GM21786 (cell line): ENCODE data around the gene STX16.

Experiments
- ATAC-seq: cut with Tn5 transposase; IDR thresholded peaks from one replicate; pipeline ENCODE4 v1.9.1; 2021; ENCODE audit not compliant: unreplicated experiment

The STX16 gene

GRCh38 chr20:58696411-58696961 is 45.4 kb downstream of the STX16 start:
- no peak for ATAC-seq

GRCh38 chr20:58697201-58697866 is 46.3 kb downstream of the STX16 start:
- no peak for ATAC-seq

DNA sequence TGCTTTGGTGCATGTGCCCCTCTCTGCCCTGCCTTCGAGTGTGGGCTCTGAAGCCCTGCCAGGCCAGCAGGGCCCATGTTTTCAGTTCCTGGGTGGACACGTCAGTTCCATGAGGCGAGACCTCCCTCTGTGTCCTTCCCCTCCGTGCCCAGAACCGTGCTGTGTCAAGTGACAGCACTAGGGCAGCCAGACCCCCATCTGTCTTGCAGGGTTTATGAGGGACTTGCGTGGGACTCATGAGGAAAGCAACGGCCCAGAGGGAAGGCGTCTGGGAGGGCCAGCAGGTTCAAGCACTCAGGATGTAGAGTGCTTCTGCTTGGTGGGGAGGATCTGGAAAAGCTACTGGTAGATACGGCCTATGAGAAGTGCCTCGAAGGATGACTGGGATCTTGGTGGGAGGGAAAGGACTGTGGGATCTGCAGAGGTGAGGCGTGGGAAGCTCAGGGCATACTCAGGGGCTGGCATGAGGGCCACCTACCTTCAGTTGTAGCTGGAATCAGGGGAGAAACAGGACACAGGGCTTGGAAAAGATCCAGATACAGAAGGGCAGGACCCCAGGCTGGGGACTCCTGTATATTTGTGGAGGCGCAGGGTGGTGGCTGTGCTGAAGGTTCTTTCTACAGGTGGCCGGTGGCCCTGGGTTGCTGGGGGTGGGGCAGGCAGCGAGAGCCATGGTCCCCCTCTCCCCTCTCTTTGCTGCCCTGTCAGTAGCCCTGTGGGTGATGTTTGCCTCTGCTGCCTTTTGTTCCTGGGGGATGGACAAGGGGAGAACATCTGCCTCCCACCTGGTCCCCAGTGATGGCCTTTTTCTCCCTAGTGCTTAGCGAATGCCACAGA is 47.0 kb downstream of the STX16 start:
- ATAC-seq, result no peak

DNA sequence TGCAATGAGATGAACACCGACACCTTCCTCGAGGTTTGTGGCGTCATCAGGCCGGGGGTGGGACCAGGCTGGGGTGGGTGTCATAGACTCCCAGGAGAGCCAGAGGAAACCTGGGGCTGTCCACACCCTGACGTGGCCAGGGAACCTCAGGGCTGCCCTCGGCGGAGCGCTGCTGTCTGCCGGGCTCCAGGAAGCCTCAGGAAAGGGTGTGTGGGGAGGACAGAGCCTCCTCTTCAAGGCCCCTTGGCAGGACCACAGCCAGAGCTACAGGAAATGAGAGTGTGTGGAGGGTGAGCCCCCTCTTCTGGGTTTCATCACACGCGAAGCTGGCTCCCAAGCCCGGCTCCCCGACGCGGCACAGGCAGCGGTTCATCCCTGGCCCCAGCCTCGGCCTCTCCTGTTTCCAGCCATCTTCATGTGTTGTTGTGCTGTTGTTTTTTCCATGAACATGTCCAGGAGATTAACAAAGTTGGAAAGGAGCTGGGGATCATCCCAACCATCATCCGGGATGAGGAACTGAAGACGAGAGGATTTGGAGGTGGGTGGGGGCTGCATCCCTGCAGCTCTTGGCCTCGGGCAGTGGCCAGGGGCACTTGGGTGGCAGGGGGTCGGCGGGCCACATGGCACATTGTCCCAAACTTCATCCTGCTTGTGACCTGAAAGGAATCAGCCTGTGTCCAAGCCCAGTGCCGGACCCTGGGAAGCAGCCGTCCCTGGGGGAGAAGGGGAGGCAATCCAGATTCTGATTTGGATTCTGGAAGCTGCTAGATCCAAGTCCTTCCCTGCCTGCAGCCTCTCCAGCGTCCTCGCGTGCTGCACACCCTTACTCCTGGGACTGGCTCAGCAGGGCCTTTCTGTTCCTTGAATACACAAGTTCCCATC is 47.9 kb downstream of the STX16 start:
- no peak for ATAC-seq

DNA sequence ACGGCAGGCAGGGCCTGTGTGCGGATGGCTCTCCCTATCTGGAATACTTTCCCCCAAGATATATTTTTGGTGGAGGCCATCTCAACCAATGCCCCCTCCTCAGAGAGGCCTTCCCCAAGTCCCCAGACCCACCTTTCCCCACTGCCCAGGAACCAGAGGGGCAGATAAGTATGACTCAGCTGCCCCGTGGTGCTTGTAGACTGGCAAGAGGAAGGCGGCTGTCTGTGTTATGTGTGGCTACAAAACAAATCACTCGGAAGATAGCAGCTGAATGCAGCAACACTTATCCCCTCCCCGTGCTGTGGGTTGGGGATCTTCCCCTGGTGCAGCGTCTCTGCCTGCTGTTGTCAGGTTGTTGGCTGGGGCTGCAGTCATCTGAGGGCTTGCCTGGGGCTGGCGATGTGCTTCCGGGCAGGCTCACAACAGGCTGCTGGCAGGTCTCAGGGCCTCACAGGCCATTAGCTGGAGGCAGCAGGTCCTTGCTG is 48.6 kb downstream of the STX16 start:
- no peak for ATAC-seq

DNA sequence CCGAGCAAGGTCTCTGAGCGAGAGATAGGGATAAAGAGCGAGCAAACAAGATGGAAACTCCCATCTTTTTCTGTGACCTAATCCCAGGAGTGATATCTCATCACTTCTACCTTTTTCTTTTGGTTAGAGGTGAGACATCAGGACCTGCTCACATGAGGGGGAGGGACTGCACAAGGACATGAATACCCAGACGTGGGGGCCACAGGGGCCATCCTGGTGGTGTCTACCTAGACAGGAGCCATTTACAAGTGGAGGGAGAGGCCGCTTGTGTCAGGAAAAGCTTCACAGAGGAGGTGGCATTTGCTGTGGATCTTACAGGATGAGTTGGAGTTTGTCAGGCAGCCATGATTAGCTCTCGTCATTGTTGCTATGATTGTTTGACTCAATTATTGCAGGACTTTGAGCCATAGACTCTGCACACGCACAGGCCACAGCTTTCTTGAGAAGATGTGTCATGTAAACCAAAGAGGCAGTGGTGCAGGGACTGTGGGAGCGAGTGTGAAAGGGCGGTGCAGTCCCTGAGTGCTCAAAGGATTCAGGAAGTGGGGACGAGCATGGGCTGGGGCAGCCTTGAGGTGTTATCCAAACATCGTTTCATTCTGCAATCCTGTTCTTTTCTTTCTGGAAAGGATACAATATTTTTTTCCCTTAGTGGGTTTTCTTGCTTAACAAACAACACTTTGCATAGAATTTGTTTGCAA is 49.2 kb downstream of the STX16 start:
- no peak for ATAC-seq

DNA sequence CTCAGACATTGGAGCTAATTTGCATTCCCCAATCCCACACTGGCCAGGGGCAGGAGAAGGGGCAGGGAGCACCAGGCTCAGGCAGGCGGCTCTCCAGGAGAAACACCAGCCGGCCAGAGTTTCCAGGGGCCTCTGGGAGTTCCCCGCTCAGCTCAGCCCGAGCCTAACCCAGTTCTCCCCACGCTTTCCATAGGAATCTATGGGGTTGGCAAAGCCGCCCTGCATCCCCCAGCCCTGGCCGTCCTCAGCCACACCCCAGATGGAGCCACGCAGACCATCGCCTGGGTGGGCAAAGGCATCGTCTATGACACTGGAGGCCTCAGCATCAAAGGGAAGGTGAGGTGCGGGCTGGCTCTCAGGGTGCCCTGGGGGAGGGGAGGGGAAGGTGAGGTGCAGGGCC is 49.7 kb downstream of the STX16 start:
- ATAC-seq, result no peak

DNA sequence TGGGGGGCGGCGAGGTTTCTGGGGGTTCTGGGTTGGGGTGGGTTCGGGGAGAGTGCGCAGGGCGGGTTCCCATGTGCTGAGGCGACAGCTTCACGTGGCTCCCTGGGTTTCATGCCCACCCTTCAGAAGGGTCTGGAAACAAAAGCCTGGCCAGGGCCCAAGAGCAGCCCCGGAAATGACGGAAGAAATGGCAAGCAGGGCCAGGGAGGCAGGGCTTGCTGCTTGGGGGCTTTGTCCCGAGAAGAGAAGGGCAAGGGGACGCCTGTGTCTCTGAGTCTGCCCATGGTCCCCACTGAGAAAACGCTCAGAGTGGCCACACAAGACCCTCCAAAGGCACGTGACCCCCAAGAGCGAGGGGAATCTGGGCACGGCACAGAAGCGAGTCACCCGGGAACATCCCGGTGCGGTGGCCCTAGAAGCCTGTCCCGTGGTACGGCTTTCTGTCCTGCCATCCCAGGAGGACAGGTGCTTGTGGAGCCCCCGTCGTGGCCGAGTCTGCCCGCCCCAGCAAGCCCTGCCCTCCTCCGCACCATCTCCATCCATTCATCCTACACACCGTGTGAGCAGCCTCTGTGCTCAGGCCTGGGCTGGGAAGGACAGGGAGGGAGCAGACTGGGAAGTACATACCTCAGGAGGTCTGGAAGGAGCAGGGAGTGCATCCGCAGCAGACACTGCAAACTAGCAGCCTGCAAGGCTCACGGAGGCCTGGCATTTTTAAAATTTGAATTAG is 50.5 kb downstream of the STX16 start:
- no peak for ATAC-seq

DNA sequence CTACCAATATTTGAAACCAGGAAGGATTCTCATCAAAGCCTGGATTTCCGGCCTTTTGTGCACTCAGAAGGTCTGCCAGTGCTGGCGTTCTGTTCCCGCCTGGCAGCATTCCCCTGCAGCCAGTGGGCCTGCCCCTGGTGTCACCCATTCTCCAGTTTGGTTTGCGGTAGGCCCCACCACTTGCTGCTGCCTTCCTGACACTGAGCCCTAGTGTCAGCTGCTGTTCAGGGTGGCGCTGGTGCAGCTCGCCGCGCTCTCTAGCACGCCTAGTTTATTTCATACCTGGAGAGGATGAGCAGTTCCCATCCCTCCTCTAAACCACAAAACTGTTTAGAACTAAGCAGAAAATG is 51.1 kb downstream of the STX16 start:
- no peak for ATAC-seq

DNA sequence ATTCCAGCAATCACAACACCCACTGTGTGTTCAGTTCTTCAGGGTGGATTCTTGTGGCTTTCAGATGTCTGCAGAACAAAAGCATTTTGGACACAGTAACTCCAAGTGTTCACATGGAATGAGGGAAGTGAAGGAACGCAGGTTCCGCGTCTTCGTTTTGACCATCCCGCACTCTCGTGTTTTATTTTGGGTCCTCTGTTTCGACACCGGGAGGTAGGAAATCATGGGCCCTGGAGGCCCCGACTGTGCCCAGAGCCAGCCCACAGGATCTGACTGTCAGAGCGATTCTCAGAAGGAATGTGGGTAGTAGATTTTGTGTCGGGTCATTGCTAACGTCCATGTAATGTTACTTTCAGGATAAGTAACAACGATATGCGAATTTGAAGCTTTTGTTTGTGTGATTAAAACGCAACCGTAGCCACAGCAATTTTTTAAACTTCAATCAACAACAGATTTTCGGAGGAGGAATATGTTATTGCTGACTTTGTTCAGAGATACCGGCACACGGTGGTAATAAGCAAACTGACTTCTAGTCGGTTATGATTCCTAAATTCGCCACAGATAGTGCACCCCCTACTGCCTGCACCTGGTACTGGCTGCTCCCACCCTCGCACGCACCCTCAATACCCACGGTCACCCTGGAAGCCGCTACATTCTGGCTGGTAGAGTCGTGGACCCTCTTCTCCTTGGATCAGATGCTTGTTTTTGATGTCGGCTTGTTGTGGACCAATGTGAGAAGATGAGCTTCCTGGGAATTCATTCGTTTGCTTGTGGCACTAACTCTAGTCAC is 52.0 kb downstream of the STX16 start:
- no peak for ATAC-seq

GRCh38 chr20:58703765-58704371 is 52.8 kb downstream of the STX16 start:
- ATAC-seq, result no peak

GRCh38 chr20:58705208-58705926 is 54.3 kb downstream of the STX16 start:
- ATAC-seq, result no peak

DNA sequence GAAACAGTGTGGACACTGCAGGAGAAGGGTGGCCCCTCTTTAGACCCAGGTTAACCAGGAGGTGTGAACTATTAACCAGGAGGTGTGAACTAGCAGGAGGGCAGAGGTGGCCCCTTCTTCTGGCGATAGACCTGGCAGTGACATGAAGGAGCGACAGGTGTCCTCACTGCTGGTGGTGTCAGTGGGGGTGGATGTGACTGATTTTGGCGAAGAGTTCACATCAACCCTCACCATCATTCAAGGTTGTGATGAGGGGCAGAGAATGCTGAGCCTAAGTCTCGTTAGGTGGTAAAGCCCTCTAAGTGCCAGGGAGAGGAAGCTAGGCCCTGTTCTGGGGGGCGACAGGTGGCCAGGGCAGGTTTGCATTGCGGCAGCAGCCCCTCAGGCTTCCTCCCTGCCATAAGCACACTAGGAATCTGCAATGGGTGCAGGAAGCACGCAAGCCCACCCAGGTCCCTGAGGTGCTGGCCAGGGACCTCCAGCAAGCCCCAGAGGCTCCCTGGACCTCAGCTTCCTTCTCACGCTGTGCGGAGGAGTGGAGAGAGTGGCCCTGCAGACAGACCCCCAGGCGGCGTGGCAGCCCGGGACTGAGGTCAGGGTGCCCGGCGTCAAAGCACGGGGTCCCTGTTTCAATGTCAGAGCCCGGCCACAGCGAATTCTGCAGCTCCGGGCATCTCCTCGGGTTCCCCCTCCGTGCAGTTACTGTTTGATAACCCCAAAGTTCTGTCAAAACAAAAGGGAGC is 55.2 kb downstream of the STX16 start:
- no peak for ATAC-seq

GRCh38 chr20:58706975-58707681 is 56.0 kb downstream of the STX16 start:
- ATAC-seq, result no peak

GRCh38 chr20:58707770-58708169 is 56.7 kb downstream of the STX16 start:
- no peak for ATAC-seq

DNA sequence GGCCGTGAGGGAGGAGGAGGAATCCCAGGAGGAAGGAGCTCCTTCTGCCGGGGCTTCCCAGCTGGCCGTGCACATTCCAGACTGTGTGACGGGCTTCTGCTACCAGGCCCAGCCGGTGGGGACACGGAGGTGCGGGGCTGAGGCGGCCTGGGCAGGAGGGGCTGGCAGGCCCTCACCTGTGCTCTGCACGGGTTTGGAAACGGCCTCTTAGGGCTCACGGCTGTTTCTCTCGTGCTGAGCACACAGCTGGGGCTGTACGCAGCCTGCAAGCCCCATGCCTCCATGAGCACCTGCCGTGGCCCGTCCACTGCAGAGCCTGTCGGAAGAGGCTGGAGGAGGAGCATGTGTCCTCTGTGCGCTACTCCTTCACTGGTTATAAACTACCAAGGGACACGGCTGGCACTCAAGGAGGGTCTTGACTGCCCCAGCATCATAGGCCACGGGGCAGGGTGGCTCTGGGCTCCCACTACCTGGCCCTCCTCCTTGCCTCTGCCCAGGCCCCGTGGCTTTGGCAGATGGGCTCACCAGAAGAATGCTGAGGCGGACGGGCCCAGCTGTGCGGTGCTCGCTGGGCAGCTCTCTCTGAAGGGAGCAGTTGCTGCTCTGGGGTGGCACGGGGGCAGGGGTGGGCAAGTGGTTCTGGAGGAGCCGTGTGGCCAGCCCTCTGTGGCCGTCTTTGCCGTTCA is 57.3 kb downstream of the STX16 start:
- ATAC-seq, result no peak
